ENCODE measurements around the gene MMAA. TPM values are rescaled to one million over a fixed set of nuclear protein-coding genes. Genes with fewer than 3 reads are reported as not detected.

Gene MMAA
- total RNA-seq, 1 donor from 2014 or later = 18.9 TPM

- DNase-seq = no peak
- Mint-ChIP-seq H3K27ac (peak overlapping the region; percentile 42), H3K4me3 (no peak overlapping the region), H3K27me3 (no peaks in the 10 kb centered on the region), H3K36me3 (ENCODE audit: low read depth) (peaks cover 6% of the 10 kb centered on the region), H3K4me1 (peaks cover 17% of the 10 kb centered on the region), H3K9me3 (peaks cover 26% of the 10 kb centered on the region)
- intact Hi-C loops (cut with micrococcal nuclease) = no loop called here
Measured at GRCh38 chr4:145709336-145709735, 90.2 kb downstream of the MMAA start.

Other genes starting within 250 kb of the MMAA start
- 3.9 and 4.3 TPM in 2 replicates for gene SMAD1, start 137.5 kb upstream of the MMAA start, total RNA-seq
- gene C4orf51, start 60.8 kb downstream of the MMAA start, total RNA-seq = not detected in 2 replicates

Measured in activated CD4-positive, alpha-beta T cell treated with anti-CD3 and anti-CD28 coated beads, Interleukin-2, amount 10 ng/mL, durations not matched to agents 24 days and 14 days (primary cell).